Measurements from ENCODE around the gene VWA8. TPM values are rescaled to one million over a fixed set of nuclear protein-coding genes. Genes with fewer than 3 reads are reported as not detected.

VWA8 gene
- total RNA-seq, 1 donor from 2014 or later, result 12.2 TPM

DNA sequence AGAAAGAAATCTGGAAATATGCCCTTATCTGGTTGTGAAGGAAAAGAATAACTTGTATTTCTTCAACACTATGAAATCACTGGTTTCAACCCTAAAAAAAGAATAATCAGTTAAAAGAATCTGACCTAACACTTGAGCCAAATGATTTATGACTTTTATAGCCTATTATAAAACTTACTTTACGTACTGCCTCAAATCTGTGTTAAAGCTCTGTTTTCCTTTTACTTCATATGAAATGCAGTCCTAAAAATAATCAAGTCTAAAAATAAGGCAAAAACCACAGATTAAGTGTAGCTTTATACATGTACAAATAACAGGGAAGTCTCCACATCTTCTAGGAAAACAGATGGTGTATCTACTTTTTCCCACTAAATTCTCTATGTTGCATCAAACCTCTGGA, 101.3 kb downstream of the VWA8 start:
- H3K4me3 Mint-ChIP-seq (ENCODE audit: unreplicated experiment), result no peak overlapping the region
- H3K36me3 Mint-ChIP-seq (ENCODE audit: low read depth), result peaks cover 8% of the 10 kb centered on the region
- no peak overlapping the region for H3K27ac Mint-ChIP-seq (ENCODE audit: unreplicated experiment)
- H3K9me3 Mint-ChIP-seq (ENCODE audit: low read depth), result no peaks in the 10 kb centered on the region
- TF ChIP-seq, protein P1, sequence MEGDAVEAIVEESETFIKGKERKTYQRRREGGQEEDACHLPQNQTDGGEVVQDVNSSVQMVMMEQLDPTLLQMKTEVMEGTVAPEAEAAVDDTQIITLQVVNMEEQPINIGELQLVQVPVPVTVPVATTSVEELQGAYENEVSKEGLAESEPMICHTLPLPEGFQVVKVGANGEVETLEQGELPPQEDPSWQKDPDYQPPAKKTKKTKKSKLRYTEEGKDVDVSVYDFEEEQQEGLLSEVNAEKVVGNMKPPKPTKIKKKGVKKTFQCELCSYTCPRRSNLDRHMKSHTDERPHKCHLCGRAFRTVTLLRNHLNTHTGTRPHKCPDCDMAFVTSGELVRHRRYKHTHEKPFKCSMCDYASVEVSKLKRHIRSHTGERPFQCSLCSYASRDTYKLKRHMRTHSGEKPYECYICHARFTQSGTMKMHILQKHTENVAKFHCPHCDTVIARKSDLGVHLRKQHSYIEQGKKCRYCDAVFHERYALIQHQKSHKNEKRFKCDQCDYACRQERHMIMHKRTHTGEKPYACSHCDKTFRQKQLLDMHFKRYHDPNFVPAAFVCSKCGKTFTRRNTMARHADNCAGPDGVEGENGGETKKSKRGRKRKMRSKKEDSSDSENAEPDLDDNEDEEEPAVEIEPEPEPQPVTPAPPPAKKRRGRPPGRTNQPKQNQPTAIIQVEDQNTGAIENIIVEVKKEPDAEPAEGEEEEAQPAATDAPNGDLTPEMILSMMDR (IDR thresholded peaks at IDR 0.05), result no peak
- no peaks in the 10 kb centered on the region for H3K27me3 Mint-ChIP-seq (ENCODE audit: low read depth)
- DNase-seq (ENCODE audit: low spot score), result no peak
- peaks cover 15% of the 10 kb centered on the region for H3K4me1 Mint-ChIP-seq (ENCODE audit: low read depth)

DNA sequence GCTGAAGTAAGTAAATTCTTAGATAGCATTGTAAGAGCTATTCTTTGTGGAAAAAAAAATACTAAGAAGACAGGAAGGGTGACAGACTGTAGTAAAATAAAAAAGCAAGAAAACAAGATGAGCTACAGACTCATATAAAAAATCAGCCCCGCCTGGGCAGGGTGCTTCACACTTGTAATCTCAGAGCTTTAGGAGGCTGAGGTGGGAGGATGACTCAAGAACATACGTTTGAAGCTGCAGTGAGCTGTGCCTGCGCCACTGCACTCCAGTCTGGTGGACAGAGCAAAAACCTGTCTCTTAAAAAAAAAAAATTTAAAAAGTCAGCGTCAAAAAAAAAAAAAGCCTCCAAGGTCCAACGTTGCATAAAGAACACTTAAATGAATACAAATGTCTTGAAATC, 102.1 kb downstream of the VWA8 start:
- DNase-seq (ENCODE audit: low spot score), result no peak
- TF ChIP-seq, protein P1 (IDR thresholded peaks at IDR 0.05), result no peak
- Mint-ChIP-seq H3K27me3 (ENCODE audit: low read depth) (no peaks in the 10 kb centered on the region), H3K36me3 (ENCODE audit: low read depth) (peaks cover 5% of the 10 kb centered on the region), H3K27ac (ENCODE audit: unreplicated experiment) (no peak overlapping the region), H3K9me3 (ENCODE audit: low read depth) (no peaks in the 10 kb centered on the region), H3K4me3 (ENCODE audit: unreplicated experiment) (no peak overlapping the region), H3K4me1 (ENCODE audit: low read depth) (peaks cover 15% of the 10 kb centered on the region)

DNA sequence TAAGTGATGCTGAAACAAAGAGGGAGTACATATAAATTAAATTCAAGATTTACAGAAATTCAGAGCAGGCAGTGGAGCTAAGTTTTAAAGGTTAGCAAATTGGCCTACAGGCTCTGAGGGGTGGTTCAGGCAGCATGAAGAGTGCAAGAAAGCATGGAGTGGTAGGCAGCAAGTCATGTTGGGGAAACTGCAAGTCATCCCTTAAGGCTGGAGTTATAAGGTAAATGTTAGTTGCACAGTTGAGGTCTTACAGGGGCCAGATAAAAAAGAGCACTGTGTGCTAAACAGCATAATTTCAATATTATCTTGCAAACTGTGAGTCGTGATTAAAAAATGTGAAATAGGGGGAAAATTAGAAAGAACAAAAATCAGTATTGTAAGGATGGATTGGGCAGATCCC, 106.2 kb downstream of the VWA8 start:
- H3K36me3 Mint-ChIP-seq (ENCODE audit: low read depth), result peaks cover 8% of the 10 kb centered on the region
- H3K9me3 Mint-ChIP-seq (ENCODE audit: low read depth), result peaks cover 5% of the 10 kb centered on the region
- H3K27me3 Mint-ChIP-seq (ENCODE audit: low read depth), result no peaks in the 10 kb centered on the region
- H3K4me3 Mint-ChIP-seq (ENCODE audit: unreplicated experiment), result no peak overlapping the region
- H3K27ac Mint-ChIP-seq (ENCODE audit: unreplicated experiment), result no peak overlapping the region
- DNase-seq (ENCODE audit: low spot score), result no peak
- peaks cover 12% of the 10 kb centered on the region for H3K4me1 Mint-ChIP-seq (ENCODE audit: low read depth)
- TF ChIP-seq, protein P1 (IDR thresholded peaks at IDR 0.05), result no peak

DNA sequence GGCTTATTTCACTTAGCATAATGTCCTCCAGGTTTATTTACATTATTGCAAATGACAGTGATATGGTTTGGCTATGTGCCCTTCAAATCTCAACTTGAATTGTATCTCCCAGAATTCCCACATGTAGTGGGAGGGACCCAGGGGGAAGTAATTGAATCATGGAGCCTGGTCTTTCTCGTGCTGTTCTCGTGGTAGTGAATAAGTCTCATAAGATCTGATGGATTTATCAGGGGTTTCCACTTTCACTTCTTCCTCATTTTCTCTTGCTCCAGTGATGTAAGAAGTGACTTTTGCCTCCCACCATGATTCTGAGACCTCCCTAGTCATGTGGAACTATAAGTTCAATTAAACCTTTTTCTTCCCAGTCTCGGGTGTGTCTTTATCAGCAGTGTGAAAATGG, 109.6 kb downstream of the VWA8 start:
- no peak for DNase-seq (ENCODE audit: low spot score)
- peaks cover 8% of the 10 kb centered on the region for H3K36me3 Mint-ChIP-seq (ENCODE audit: low read depth)
- TF ChIP-seq, protein P1 (IDR thresholded peaks at IDR 0.05), result no peak
- no peak overlapping the region for H3K27ac Mint-ChIP-seq (ENCODE audit: unreplicated experiment)
- H3K27me3 Mint-ChIP-seq (ENCODE audit: low read depth), result no peaks in the 10 kb centered on the region
- peaks cover 5% of the 10 kb centered on the region for H3K9me3 Mint-ChIP-seq (ENCODE audit: low read depth)
- H3K4me1 Mint-ChIP-seq (ENCODE audit: low read depth), result peaks cover 16% of the 10 kb centered on the region
- H3K4me3 Mint-ChIP-seq (ENCODE audit: unreplicated experiment), result no peak overlapping the region

DNA sequence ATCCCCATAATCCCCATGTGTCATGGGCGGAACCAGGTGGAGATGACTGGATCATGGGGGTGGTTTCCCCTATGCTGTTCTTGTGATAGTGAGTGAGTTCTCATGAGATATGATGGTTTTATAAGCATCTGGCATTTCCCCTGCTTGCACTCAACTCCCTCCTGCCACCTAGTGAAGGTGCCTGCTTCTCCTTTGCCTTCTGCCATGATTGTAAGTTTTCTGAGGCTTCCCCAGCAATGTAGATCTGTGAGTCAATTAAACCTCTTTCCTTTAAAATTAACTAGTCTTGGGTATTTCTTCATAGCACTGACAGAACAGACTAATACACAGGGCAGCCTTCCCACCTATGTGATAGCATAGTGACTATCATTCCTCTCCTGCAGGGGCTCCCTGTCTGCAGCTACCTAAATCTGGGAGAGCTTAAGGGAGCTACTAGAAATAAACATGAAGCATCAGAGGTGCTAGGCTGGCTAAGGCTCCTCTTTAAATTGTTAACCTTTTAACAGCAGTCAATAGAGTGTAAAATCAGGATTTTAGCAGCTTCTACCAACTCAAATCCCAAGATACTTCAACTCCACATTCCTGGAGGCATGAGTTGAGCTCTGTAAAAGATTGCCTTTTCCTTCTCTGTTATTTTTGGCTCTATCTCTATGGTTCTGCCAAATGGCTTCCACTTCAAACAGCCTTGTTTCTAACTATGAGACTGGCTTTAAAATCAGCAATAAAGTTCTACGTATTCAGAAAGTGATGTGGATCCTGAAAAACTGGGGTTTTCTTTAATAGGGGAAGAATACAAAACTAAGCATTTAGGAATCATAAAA, 112.3 kb downstream of the VWA8 start:
- H3K36me3 Mint-ChIP-seq (ENCODE audit: low read depth), result peaks cover 11% of the 10 kb centered on the region
- H3K27me3 Mint-ChIP-seq (ENCODE audit: low read depth), result no peaks in the 10 kb centered on the region
- peak overlapping the region; percentile 73 for H3K27ac Mint-ChIP-seq (ENCODE audit: unreplicated experiment)
- peaks cover 16% of the 10 kb centered on the region for H3K4me1 Mint-ChIP-seq (ENCODE audit: low read depth)
- H3K9me3 Mint-ChIP-seq (ENCODE audit: low read depth), result peaks cover 9% of the 10 kb centered on the region
- TF ChIP-seq, protein P1 (IDR thresholded peaks at IDR 0.05), result peak; percentile 74
- H3K4me3 Mint-ChIP-seq (ENCODE audit: unreplicated experiment), result no peak overlapping the region
- no peak for DNase-seq (ENCODE audit: low spot score)
